CD14-positive monocyte (primary cell): ENCODE measurements around the gene C5orf34. TPM values are rescaled to one million over a fixed set of nuclear protein-coding genes. Genes with fewer than 3 reads are reported as not detected.

Source experiments
- DNase-seq, 3 donors: peaks; one replicate each; pipeline ENCODE4 v3.0.0-alpha.2; 2011 to 2022
- H2AFZ ChIP-seq: 2 replicates; pipeline ENCODE4 v1.6.0; 2012; ENCODE audit warnings: mild to moderate bottlenecking, low read depth, low read length, inconsistent platforms; ENCODE audit not compliant: insufficient read depth, poor library complexity, severe bottlenecking
- H3K27ac ChIP-seq, 2 donors: 1 replicate in 1 of 2; 2 replicates in 1 of 2; pipeline ENCODE4 v1.5.1; 2012 to 2013; ENCODE audit warnings: low read length in 2 of 2, control low read depth in 1 of 2, inconsistent platforms in 1 of 2, low read depth in 1 of 2, mild to moderate bottlenecking in 1 of 2
- H3K27me3 ChIP-seq, 2 donors: one replicate each; pipeline versions ENCODE4 v1.6.0 to v1.6.1; 2011 to 2013; ENCODE audit warnings: low read length in 2 of 2; ENCODE audit not compliant: control insufficient read depth in 2 of 2, insufficient read depth in 2 of 2
- H3K36me3 ChIP-seq, 2 donors: replicated peaks in 1 of 2; 1 replicate in 1 of 2; 2 replicates in 1 of 2; pipeline versions ENCODE4 v1.5.1 to v1.6.1; 2012 to 2013; ENCODE audit warnings: low read length in 2 of 2, control low read depth in 1 of 2, inconsistent platforms in 1 of 2, mild to moderate bottlenecking in 1 of 2; ENCODE audit not compliant: insufficient read depth in 2 of 2, control insufficient read depth in 1 of 2
- H3K4me1 ChIP-seq, 2 donors: 1 replicate in 1 of 2; 2 replicates in 1 of 2; pipeline versions ENCODE4 v1.5.1 to v1.6.1; 2012 to 2013; ENCODE audit warnings: low read length in 2 of 2, control low read depth in 1 of 2, inconsistent platforms in 1 of 2, mild to moderate bottlenecking in 1 of 2, moderate library complexity in 1 of 2; ENCODE audit not compliant: insufficient read depth in 2 of 2, control insufficient read depth in 1 of 2
- H3K4me2 ChIP-seq: replicated peaks from 2 replicates; pipeline ENCODE3; 2012; ENCODE audit warnings: low read length, moderate library complexity, mild to moderate bottlenecking; ENCODE audit not compliant: poor library complexity, severe bottlenecking; ENCODE audit errors: extremely low read depth
- H3K4me3 ChIP-seq, 3 experiments: fragments of 200-600 bp in 1 of 3; sonication (generic) in 1 of 3; replicated peaks in 1 of 3; 1 replicate in 2 of 3; 2 replicates in 1 of 3; pipeline ENCODE4 v1.5.1; 2011 to 2013; ENCODE audit warnings: low read length in 3 of 3, mild to moderate bottlenecking in 3 of 3, control low read depth in 2 of 3, low read depth in 2 of 3, inconsistent platforms in 1 of 3, moderate library complexity in 1 of 3
- H3K79me2 ChIP-seq: 2 replicates; pipeline ENCODE4 v1.6.0; 2012; ENCODE audit warnings: mild to moderate bottlenecking, control low read depth, inconsistent platforms, low read length, moderate library complexity; ENCODE audit not compliant: insufficient read depth
- H3K9ac ChIP-seq: 2 replicates; pipeline ENCODE4 v1.6.0; 2017; ENCODE audit warnings: low read length, mild to moderate bottlenecking; ENCODE audit not compliant: insufficient read depth, poor library complexity, severe bottlenecking
- H3K9me3 ChIP-seq, 2 donors: replicated peaks in 1 of 2; 1 replicate in 1 of 2; 2 replicates in 1 of 2; pipeline versions ENCODE4 v1.5.1 to v1.6.1; 2012 to 2013; ENCODE audit warnings: low read length in 2 of 2, control low read depth in 1 of 2; ENCODE audit not compliant: control insufficient read depth in 1 of 2, insufficient read depth in 1 of 2
- H4K20me1 ChIP-seq: 2 replicates; pipeline ENCODE4 v1.6.0; 2012; ENCODE audit warnings: mild to moderate bottlenecking, low read length, control low read depth, moderate library complexity; ENCODE audit not compliant: insufficient read depth
- H3K27ac Mint-ChIP-seq, 7 donors: one replicate each; pipeline ENCODE4 v1.8.0; 2020; ENCODE audit warnings: mild to moderate bottlenecking in 7 of 7, mixed read lengths in 7 of 7, moderate library complexity in 6 of 7, inconsistent platforms in 2 of 7
- H3K27me3 Mint-ChIP-seq, 3 donors: one replicate each; pipeline ENCODE4 v1.8.0; 2021 to 2022; ENCODE audit warnings: low read depth in 3 of 3, mild to moderate bottlenecking in 3 of 3, mixed read lengths in 3 of 3, moderate library complexity in 3 of 3, inconsistent platforms in 1 of 3
- H3K36me3 Mint-ChIP-seq, 2 donors: one replicate each; pipeline ENCODE4 v1.8.0; 2020; ENCODE audit warnings: mixed read lengths in 2 of 2, inconsistent platforms in 1 of 2, mild to moderate bottlenecking in 1 of 2
- H3K4me1 Mint-ChIP-seq: one replicate; pipeline ENCODE4 v1.8.0; 2020; ENCODE audit warnings: mild to moderate bottlenecking, mixed read lengths
- H3K4me3 Mint-ChIP-seq, 2 donors: one replicate each; pipeline ENCODE4 v1.8.0; 2020; ENCODE audit warnings: mild to moderate bottlenecking in 2 of 2, mixed read lengths in 2 of 2, moderate library complexity in 1 of 2
- H3K9me3 Mint-ChIP-seq, 7 donors: one replicate each; pipeline ENCODE4 v1.8.0; 2020 to 2022; ENCODE audit warnings: mixed read lengths in 7 of 7, mild to moderate bottlenecking in 6 of 7, moderate library complexity in 6 of 7, inconsistent platforms in 2 of 7
- WGBS: methylation state at CpG from one replicate; pipeline ENCODE4 v1.1.5; 2013; ENCODE audit warnings: missing lambda C conversion rate; ENCODE audit not compliant: insufficient coverage; 5-methylcytosine and 5-hydroxymethylcytosine counted together
- intact Hi-C, 2 donors: fragments of 100-400 bp; cut with micrococcal nuclease; formaldehyde crosslinking; loops; one replicate each; pipeline versions ENCODE4 v1.15.0 to v1.15.1; 2023
- polyA plus RNA-seq, 3 donors: library from polyadenylated mRNA; depleted of rRNA in 1 of 3; unstranded in 2 of 3; stranded (reverse) in 1 of 3; fragments of 300-500 nt in 2 of 3; fragments of >200 nt in 1 of 3; fragmentation: Illumina TruSeq in 2 of 3; gene quantifications; 1 replicate in 2 of 3; 2 replicates in 1 of 3; pipeline ENCODE4 v1.2.3, GENCODE V29; 2012 to 2021
- TF ChIP-seq, protein P1 (sequence below): fragments of 200-600 bp; IDR thresholded peaks from one replicate; pipeline ENCODE4 v1.8.0; 2022; ENCODE audit warnings: antibody characterized with exemption, mild to moderate bottlenecking

Gene C5orf34
- polyA plus RNA-seq, 3 donors: 0.17 to 0.59 (median 0.29) TPM

- H4K20me1 ChIP-seq: no peaks in the 10 kb centered on the region
- H3K9me3 ChIP-seq: no peaks in the 10 kb centered on the region
- no peaks in the 10 kb centered on the region for H3K79me2 ChIP-seq
- H3K27ac Mint-ChIP-seq: no peak overlapping the region
- H3K9ac ChIP-seq: no peak overlapping the region
- no peak for DNase-seq
- WGBS: 100% methylated on average over 1 of the region's 1 CpG
- no peak overlapping the region for H2AFZ ChIP-seq
- H3K36me3 ChIP-seq: peaks cover 11 to 26% of the 10 kb centered on the region in 2 donors
- peaks cover 2 to 3% of the 10 kb centered on the region in 2 donors for H3K4me1 ChIP-seq
- no peak overlapping the region for H3K27ac ChIP-seq
- intact Hi-C loops: no loop called here
- peaks cover 0 to 3% (median 0%) of the 10 kb centered on the region in 3 donors for H3K27me3 Mint-ChIP-seq
- H3K9me3 Mint-ChIP-seq: peaks cover 0 to 5% (median 2%) of the 10 kb centered on the region in 7 donors
- no peaks in the 10 kb centered on the region for H3K27me3 ChIP-seq
- no peak overlapping the region for H3K4me3 Mint-ChIP-seq
- no peak overlapping the region for H3K4me2 ChIP-seq
- peaks cover under 1% of the 10 kb centered on the region for H3K4me1 Mint-ChIP-seq
- no peak overlapping the region for H3K4me3 ChIP-seq
- H3K36me3 Mint-ChIP-seq: peaks cover 22 to 25% of the 10 kb centered on the region in 2 donors
- TF ChIP-seq, protein P1, sequence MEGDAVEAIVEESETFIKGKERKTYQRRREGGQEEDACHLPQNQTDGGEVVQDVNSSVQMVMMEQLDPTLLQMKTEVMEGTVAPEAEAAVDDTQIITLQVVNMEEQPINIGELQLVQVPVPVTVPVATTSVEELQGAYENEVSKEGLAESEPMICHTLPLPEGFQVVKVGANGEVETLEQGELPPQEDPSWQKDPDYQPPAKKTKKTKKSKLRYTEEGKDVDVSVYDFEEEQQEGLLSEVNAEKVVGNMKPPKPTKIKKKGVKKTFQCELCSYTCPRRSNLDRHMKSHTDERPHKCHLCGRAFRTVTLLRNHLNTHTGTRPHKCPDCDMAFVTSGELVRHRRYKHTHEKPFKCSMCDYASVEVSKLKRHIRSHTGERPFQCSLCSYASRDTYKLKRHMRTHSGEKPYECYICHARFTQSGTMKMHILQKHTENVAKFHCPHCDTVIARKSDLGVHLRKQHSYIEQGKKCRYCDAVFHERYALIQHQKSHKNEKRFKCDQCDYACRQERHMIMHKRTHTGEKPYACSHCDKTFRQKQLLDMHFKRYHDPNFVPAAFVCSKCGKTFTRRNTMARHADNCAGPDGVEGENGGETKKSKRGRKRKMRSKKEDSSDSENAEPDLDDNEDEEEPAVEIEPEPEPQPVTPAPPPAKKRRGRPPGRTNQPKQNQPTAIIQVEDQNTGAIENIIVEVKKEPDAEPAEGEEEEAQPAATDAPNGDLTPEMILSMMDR: no peak
Observed at GRCh38 chr5:43520615-43521014, 5.7 kb upstream of the C5orf34 start.

DNA sequence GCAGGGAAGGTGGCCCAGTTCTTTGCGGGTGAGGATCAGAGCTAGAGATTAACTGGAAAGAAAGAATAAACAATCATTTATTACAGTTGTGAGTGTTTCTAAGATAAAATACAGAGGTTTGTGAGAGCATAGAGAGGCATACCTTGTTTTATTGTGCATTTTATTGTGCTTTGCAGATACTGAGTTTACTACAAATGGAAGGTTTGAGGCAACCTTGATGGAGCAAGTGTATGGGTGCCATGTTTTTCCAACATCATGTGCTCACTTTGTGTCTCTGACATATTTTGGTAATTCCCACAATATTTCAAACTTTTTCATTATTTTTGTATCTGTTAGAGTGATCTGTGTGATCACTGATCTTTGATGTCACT is 715 bp upstream of the C5orf34 start:
- peak overlapping the region in 1 of 2 donors; percentile 83 for H3K27ac ChIP-seq
- peaks cover 0 to 3% (median 0%) of the 10 kb centered on the region in 7 donors for H3K9me3 Mint-ChIP-seq
- WGBS: no CpG with 5 or more reads among the region's 1 CpG
- H3K27me3 ChIP-seq: no peaks in the 10 kb centered on the region
- peaks cover 21% of the 10 kb centered on the region for H3K4me1 Mint-ChIP-seq
- TF ChIP-seq, protein P1: no peak
- peak overlapping the region; percentile 89 to 94 for H3K4me3 Mint-ChIP-seq
- no peaks in the 10 kb centered on the region for H4K20me1 ChIP-seq
- peak overlapping the region; percentile 88 for H2AFZ ChIP-seq
- DNase-seq: no peak
- peaks cover 0 to 2% of the 10 kb centered on the region in 2 donors for H3K36me3 Mint-ChIP-seq
- H3K9me3 ChIP-seq: no peaks in the 10 kb centered on the region
- intact Hi-C loops: no loop called here
- H3K27ac Mint-ChIP-seq: peak overlapping the region in 6 of 7 donors; percentile 85 to 94 (median 92)
- H3K79me2 ChIP-seq: peaks cover 25% of the 10 kb centered on the region
- peak overlapping the region; percentile 94 for H3K4me2 ChIP-seq
- peak overlapping the region; percentile 60 to 93 (median 62) for H3K4me3 ChIP-seq
- no peaks in the 10 kb centered on the region for H3K36me3 ChIP-seq
- peaks cover 13 to 26% of the 10 kb centered on the region in 2 donors for H3K4me1 ChIP-seq
- peak overlapping the region; percentile 71 for H3K9ac ChIP-seq
- peaks cover 0 to 3% (median 0%) of the 10 kb centered on the region in 3 donors for H3K27me3 Mint-ChIP-seq
